Esophagus squamous epithelium (tissue), 5 donors: ENCODE data around the gene ANGEL1. TPM values are rescaled to one million over a fixed set of nuclear protein-coding genes. Genes with fewer than 3 reads are reported as not detected.

ENCODE experiments used
- DNase-seq: peaks from one replicate; lab custom pipeline; 2025; lab: John Stamatoyannopoulos, UW
- H3K27ac ChIP-seq, 4 donors: fragments of 200-600 bp; sonication (generic); one replicate each; pipeline ENCODE4 v1.5.1; 2016 to 2019; ENCODE audit warnings: mild to moderate bottlenecking in 1 of 4
- H3K27me3 ChIP-seq, 4 donors: fragments of 200-600 bp; sonication (generic); 1 replicate in 3 of 4; 2 replicates in 1 of 4; pipeline versions ENCODE4 v1.5.1 to v1.6.0; 2017 to 2021; ENCODE audit warnings: antibody characterized with exemption in 1 of 4
- H3K36me3 ChIP-seq, 3 donors: fragments of 200-600 bp; sonication (generic); one replicate each; pipeline ENCODE4 v1.5.1; 2016 to 2019
- H3K4me1 ChIP-seq, 3 donors: fragments of 200-600 bp; sonication (generic); one replicate each; pipeline ENCODE4 v1.5.1; 2017 to 2019
- H3K4me3 ChIP-seq, 4 donors: fragments of 200-600 bp; sonication (generic); 1 replicate in 3 of 4; 2 replicates in 1 of 4; pipeline ENCODE4 v1.5.1; 2016 to 2019; ENCODE audit warnings: mild to moderate bottlenecking in 2 of 4, moderate library complexity in 1 of 4
- H3K9me3 ChIP-seq, 3 donors: fragments of 200-600 bp; sonication (generic); one replicate each; pipeline ENCODE4 v1.5.1; 2016 to 2019
- CTCF ChIP-seq, 6 experiments: fragments of 450-650 bp in 4 of 6; fragments of 200-600 bp in 2 of 6; sonication (generic) in 2 of 6; IDR thresholded peaks; one replicate each; pipeline ENCODE4 v1.5.1; 2016 to 2019; ENCODE audit warnings: antibody characterized with exemption in 6 of 6, mild to moderate bottlenecking in 4 of 6, moderate library complexity in 4 of 6
- POLR2A ChIP-seq, 4 donors: fragments of 450-650 bp; IDR thresholded peaks; one replicate each; pipeline ENCODE4 v1.6.1; 2017; ENCODE audit warnings: antibody characterized with exemption in 4 of 4, mild to moderate bottlenecking in 4 of 4, moderate library complexity in 3 of 4
- WGBS, 2 donors: methylation state at CpG; one replicate each; pipeline ENCODE4 v1.1.5; 2018; 5-methylcytosine and 5-hydroxymethylcytosine counted together
- intact Hi-C: fragments of 100-400 bp; cut with DNase I; formaldehyde crosslinking; loops from one replicate; pipeline ENCODE4 v1.15.0; 2022
- total RNA-seq, 4 donors: library from RNA; depleted of rRNA; stranded (reverse); fragments of >200 nt; gene quantifications; one replicate each; pipeline ENCODE4 v1.1.0, GENCODE V29; 2016
- donor health status: DM: yes; HTN: yes; CAD: no.

ANGEL1 gene
- total RNA-seq, 4 donors from 2014 or later, result 3.4 to 13.7 (median 8.3) TPM

GRCh38 chr14:76782885-76783566 is 29.7 kb downstream of the ANGEL1 start:
- WGBS, 2 donors, result 51 to 61% methylated on average over 6 to 8 of the region's 9 CpGs
- Histone ChIP-seq H3K4me3 (no peak overlapping the region), H3K9me3 (no peaks in the 10 kb centered on the region), H3K27ac (peak overlapping the region in 2 of 4 donors; percentile 4 to 8), H3K4me1 (peaks cover 4 to 29% (median 10%) of the 10 kb centered on the region in 3 donors), H3K36me3 (peaks cover 0 to 65% (median 6%) of the 10 kb centered on the region in 3 donors), H3K27me3 (no peaks in the 10 kb centered on the region)
- intact Hi-C loops, result loop anchor here (10.0 kb wide), 1 partner anchor 68 kb away; no protein-coding TSS in a partner anchor
- DNase-seq, result no peak
- TF ChIP-seq CTCF (IDR thresholded peaks at IDR 0.05) (no peak), POLR2A (IDR thresholded peaks at IDR 0.05) (no peak)

- peak overlapping the region in 2 of 4 donors; percentile 8 to 39 for H3K27ac ChIP-seq
- no peaks in the 10 kb centered on the region for H3K27me3 ChIP-seq
- peaks cover 4 to 29% (median 10%) of the 10 kb centered on the region in 3 donors for H3K4me1 ChIP-seq
- H3K36me3 ChIP-seq, result peaks cover 0 to 58% (median 6%) of the 10 kb centered on the region in 3 donors
- no peak for TF ChIP-seq CTCF (IDR thresholded peaks at IDR 0.05)
- TF ChIP-seq POLR2A (IDR thresholded peaks at IDR 0.05), result no peak
- no peak for DNase-seq
- WGBS, 2 donors, result 81 to 87% methylated on average over 5 to 8 of the region's 10 CpGs
- no peaks in the 10 kb centered on the region for H3K9me3 ChIP-seq
- no peak overlapping the region for H3K4me3 ChIP-seq
- intact Hi-C loops, result loop anchor here (10.0 kb wide), 1 partner anchor 67 kb away; no protein-coding TSS in a partner anchor
Measured at GRCh38 chr14:76782115-76782884, 30.4 kb downstream of the ANGEL1 start.

GRCh38 chr14:76781648-76782051 is 31.0 kb downstream of the ANGEL1 start:
- no peak overlapping the region for H3K4me3 ChIP-seq
- no peaks in the 10 kb centered on the region for H3K9me3 ChIP-seq
- DNase-seq, result no peak
- WGBS, 2 donors, result 63 to 72% methylated on average over 2 of the region's 2 CpGs
- H3K27me3 ChIP-seq, result no peaks in the 10 kb centered on the region
- TF ChIP-seq POLR2A (IDR thresholded peaks at IDR 0.05), result no peak
- no peak for TF ChIP-seq CTCF (IDR thresholded peaks at IDR 0.05)
- H3K36me3 ChIP-seq, result peaks cover 0 to 51% (median 2%) of the 10 kb centered on the region in 3 donors
- H3K27ac ChIP-seq, result peak overlapping the region in 2 of 4 donors; percentile 39
- peaks cover 4 to 29% (median 10%) of the 10 kb centered on the region in 3 donors for H3K4me1 ChIP-seq
- intact Hi-C loops, result loop anchor here (10.0 kb wide), 1 partner anchor 67 kb away; no protein-coding TSS in a partner anchor

GRCh38 chr14:76780875-76781647 is 31.6 kb downstream of the ANGEL1 start:
- Histone ChIP-seq H3K36me3 (peaks cover 0 to 45% (median 0%) of the 10 kb centered on the region in 3 donors), H3K4me3 (no peak overlapping the region), H3K27me3 (no peaks in the 10 kb centered on the region), H3K4me1 (peaks cover 4 to 29% (median 10%) of the 10 kb centered on the region in 3 donors), H3K27ac (peak overlapping the region in 2 of 4 donors; percentile 29 to 39), H3K9me3 (no peaks in the 10 kb centered on the region)
- TF ChIP-seq CTCF (IDR thresholded peaks at IDR 0.05) (no peak), POLR2A (IDR thresholded peaks at IDR 0.05) (no peak)
- WGBS, 2 donors, result 82 to 86% methylated on average over 6 to 7 of the region's 11 CpGs
- no peak for DNase-seq
- intact Hi-C loops, result loop anchor here (10.0 kb wide), 1 partner anchor 66 kb away; no protein-coding TSS in a partner anchor
